OCI-LY7 (cell line): ENCODE results near the gene PRELID2.

Source experiments
- EZH2phosphoT487 ChIP-seq: fragments of 200-600 bp; sonication (generic); IDR thresholded peaks from 2 replicates; pipeline ENCODE4 v1.6.1; 2018; ENCODE audit warnings: low read depth, borderline replicate concordance, mild to moderate bottlenecking, mixed run types, antibody characterized with exemption, low read length, moderate library complexity, mixed read lengths
- TF ChIP-seq, protein P1 (sequence below): fragments of 200-600 bp; sonication (generic); conservative IDR thresholded peaks from 2 replicates; pipeline ENCODE4 v1.5.1; 2014; ENCODE audit warnings: mild to moderate bottlenecking, antibody characterized with exemption, low read length, moderate library complexity, mixed read lengths

DNA sequence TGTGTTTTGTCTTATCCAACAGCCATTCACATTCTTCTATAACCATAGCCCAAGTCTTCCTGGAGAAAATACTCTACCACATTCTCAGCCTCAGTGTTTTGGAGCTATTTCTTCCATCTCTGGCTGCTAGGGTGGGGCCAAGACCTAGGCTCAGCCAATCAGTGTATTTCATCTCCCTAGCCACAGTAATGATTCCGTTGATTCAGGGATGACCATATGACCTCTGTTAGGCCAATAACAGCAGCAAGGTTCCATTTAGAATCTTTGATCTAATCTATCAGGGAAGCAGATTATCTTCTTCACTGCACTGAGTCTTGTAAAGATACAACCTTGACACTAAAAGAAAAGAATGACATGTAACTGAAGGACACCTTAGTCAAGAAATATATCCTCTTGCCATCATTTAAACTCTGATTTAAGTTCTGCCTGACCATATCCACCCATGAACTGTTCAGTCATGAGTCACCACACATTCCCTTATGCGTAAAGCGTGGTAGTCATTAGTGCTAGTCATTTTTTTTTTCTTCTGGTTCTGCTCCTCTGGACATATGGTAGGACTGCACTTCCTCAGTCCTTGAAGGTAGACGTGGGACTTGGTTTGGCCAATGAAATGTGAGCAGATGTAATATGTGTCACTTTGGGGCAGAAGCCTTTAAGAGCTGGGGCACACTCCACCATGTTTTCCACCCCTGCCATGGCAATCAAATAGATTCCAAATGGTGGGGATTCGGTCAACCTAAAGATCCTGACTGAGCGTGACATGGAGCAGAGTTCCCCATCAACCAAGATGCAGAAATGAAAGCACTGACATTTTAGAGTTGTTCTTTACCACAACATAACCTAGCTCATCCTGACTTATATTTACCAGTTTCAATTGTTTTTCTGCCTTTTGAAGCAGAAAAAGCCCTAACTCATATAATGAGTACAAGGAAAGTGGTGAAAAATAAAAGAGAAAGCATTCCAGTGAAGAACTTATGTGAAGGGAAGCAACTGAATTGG lies 12.7 kb upstream of the PRELID2 start:
- TF ChIP-seq, protein P1, sequence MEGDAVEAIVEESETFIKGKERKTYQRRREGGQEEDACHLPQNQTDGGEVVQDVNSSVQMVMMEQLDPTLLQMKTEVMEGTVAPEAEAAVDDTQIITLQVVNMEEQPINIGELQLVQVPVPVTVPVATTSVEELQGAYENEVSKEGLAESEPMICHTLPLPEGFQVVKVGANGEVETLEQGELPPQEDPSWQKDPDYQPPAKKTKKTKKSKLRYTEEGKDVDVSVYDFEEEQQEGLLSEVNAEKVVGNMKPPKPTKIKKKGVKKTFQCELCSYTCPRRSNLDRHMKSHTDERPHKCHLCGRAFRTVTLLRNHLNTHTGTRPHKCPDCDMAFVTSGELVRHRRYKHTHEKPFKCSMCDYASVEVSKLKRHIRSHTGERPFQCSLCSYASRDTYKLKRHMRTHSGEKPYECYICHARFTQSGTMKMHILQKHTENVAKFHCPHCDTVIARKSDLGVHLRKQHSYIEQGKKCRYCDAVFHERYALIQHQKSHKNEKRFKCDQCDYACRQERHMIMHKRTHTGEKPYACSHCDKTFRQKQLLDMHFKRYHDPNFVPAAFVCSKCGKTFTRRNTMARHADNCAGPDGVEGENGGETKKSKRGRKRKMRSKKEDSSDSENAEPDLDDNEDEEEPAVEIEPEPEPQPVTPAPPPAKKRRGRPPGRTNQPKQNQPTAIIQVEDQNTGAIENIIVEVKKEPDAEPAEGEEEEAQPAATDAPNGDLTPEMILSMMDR = no peak
- no peak for TF ChIP-seq EZH2phosphoT487
